Measurements from ENCODE around the gene GNB4. TPM values are rescaled to one million over a fixed set of nuclear protein-coding genes. Genes with fewer than 3 reads are reported as not detected.
A peak's percentile ranks its signal among the peaks of the same experiment; 100 is the strongest.

Gene GNB4
- total RNA-seq, 1 donor from 2014 or later: 15.8 TPM

DNA sequence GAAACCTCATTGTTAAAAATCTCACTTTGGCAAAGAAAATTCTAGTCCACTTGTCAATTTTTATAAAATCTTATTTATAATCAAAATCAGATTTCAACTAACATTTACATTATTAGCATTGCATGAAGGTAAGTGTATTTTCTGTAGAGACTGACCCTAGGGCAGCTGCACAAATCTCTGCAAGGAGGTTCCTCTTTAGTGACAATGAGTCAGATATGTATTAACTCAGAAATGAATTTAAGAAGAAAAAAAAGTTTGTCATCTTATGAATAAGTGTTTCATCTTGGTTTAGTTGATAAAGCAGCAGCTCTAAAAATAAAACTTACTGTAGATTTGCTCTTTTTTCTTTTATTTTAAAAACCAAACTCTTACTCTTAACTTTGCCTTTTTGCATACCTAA lies 9.0 kb upstream of the GNB4 start:
- TF ChIP-seq, protein P1, sequence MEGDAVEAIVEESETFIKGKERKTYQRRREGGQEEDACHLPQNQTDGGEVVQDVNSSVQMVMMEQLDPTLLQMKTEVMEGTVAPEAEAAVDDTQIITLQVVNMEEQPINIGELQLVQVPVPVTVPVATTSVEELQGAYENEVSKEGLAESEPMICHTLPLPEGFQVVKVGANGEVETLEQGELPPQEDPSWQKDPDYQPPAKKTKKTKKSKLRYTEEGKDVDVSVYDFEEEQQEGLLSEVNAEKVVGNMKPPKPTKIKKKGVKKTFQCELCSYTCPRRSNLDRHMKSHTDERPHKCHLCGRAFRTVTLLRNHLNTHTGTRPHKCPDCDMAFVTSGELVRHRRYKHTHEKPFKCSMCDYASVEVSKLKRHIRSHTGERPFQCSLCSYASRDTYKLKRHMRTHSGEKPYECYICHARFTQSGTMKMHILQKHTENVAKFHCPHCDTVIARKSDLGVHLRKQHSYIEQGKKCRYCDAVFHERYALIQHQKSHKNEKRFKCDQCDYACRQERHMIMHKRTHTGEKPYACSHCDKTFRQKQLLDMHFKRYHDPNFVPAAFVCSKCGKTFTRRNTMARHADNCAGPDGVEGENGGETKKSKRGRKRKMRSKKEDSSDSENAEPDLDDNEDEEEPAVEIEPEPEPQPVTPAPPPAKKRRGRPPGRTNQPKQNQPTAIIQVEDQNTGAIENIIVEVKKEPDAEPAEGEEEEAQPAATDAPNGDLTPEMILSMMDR (IDR thresholded peaks at IDR 0.05; ENCODE audit: insufficient read depth, low read length, severe bottlenecking): no peak
- no peaks in the 10 kb centered on the region for H3K36me3 ChIP-seq (ENCODE audit: control insufficient read depth, insufficient read depth, low read length)
- H3K27me3 ChIP-seq (ENCODE audit: control insufficient read depth, insufficient read depth, low read length): no peaks in the 10 kb centered on the region
- DNase-seq (ENCODE audit: low read depth) (no peak), FAIRE-seq (no peak)
- H3K4me3 ChIP-seq (ENCODE audit: low read depth, low read length): no peak overlapping the region

DNA sequence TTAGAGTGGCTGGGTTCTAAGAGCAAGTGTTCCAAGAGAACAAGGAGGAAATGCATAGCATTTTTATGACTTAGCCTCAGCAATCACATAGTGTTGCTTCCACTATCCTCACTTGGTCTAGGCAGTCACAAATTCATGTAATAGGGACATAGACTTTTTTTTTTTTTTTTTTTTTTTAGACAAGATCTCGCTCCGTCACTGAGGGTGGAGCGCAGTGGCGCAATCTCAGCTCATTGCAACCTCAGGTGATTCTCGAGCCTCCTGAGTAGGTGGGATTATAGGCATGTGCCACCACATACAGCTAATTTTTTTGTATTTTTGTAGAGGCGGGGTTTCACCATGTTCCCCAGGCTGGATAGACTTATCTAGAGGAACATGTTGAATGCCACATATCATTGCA lies 4.7 kb upstream of the GNB4 start:
- TF ChIP-seq, protein P1 (IDR thresholded peaks at IDR 0.05; ENCODE audit: insufficient read depth, low read length, severe bottlenecking): no peak
- H3K27me3 ChIP-seq (ENCODE audit: control insufficient read depth, insufficient read depth, low read length): no peaks in the 10 kb centered on the region
- no peak for DNase-seq (ENCODE audit: low read depth)

DNA sequence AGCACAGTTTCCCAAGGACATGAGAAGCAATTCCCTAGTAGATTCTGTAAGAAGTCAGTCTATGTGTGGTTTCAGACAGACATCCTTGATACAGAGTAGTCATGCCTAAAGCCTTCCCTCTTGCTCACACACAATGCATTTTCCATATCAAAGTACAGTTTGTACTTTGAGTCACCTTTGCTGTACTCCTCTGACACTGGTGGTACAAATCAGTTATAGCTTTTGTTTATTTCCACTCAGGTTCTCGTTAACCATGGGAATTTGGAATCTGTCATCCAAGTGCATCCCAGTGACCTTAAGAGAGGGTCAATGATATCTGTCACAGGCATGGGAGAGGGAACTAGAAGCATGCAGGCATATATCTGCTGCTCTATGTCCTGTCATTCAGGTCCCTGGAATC lies 3.6 kb upstream of the GNB4 start:
- Histone ChIP-seq H3K27me3 (ENCODE audit: control insufficient read depth, insufficient read depth, low read length) (no peaks in the 10 kb centered on the region), H3K36me3 (ENCODE audit: control insufficient read depth, insufficient read depth, low read length) (no peaks in the 10 kb centered on the region), H3K4me3 (ENCODE audit: low read depth, low read length) (no peak overlapping the region)
- DNase-seq (ENCODE audit: low read depth) (peak; percentile 63), FAIRE-seq (no peak)
- TF ChIP-seq, protein P1 (IDR thresholded peaks at IDR 0.05; ENCODE audit: insufficient read depth, low read length, severe bottlenecking): no peak

More for the DNA sequence above, 4.7 kb upstream of the GNB4 start:
- H3K36me3 ChIP-seq (ENCODE audit: control insufficient read depth, insufficient read depth, low read length): no peaks in the 10 kb centered on the region
- H3K4me3 ChIP-seq (ENCODE audit: low read depth, low read length): no peak overlapping the region
- no peak for FAIRE-seq

DNA sequence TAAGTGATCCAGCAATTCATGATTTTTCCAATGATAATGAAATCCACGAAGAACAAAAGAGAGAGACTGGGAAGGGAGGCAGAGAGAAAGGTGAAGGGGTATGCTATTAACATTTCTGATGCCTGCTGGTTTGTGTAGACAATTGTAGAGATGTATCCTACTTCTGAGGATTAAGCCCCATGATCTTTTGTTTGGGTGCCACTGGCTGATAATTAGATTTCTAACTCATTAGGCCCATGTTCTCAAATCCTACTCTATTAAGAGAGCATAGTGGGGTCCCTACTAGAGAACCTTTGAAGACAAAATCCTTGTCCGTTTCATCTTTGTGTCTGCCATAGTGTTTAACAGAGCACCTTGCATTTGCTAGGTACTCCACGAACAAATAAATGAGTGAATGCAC lies 2.7 kb upstream of the GNB4 start:
- no peak for DNase-seq (ENCODE audit: low read depth)
- no peaks in the 10 kb centered on the region for H3K27me3 ChIP-seq (ENCODE audit: control insufficient read depth, insufficient read depth, low read length)
- FAIRE-seq: no peak

DNA sequence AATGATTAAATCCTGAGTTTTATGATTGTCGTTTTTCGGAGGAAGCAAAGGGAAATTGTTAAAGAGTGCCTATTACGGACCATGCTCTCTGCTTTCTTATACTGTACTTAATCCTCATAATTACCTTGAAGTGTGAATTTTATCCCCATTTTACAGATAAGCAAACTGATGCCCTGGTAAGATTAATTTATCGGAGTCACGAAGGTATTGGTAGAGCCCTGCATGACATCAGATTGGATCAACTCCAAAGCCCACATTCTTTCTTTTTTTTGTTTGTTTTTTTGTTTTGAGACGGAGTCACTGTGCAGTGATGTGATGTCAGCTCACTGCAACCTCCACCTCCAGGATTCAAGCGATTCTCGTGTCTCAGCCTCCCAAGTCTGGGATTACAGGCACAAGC lies 1.6 kb upstream of the GNB4 start:
- Histone ChIP-seq H3K4me3 (ENCODE audit: low read depth, low read length) (no peak overlapping the region), H3K27me3 (ENCODE audit: control insufficient read depth, insufficient read depth, low read length) (no peaks in the 10 kb centered on the region), H3K36me3 (ENCODE audit: control insufficient read depth, insufficient read depth, low read length) (no peaks in the 10 kb centered on the region)
- DNase-seq (ENCODE audit: low read depth): no peak
- no peak for FAIRE-seq
- TF ChIP-seq, protein P1 (IDR thresholded peaks at IDR 0.05; ENCODE audit: insufficient read depth, low read length, severe bottlenecking): no peak

More for the DNA sequence above, 2.7 kb upstream of the GNB4 start:
- Histone ChIP-seq H3K4me3 (ENCODE audit: low read depth, low read length) (no peak overlapping the region), H3K36me3 (ENCODE audit: control insufficient read depth, insufficient read depth, low read length) (no peaks in the 10 kb centered on the region)
- TF ChIP-seq, protein P1 (IDR thresholded peaks at IDR 0.05; ENCODE audit: insufficient read depth, low read length, severe bottlenecking): no peak

DNA sequence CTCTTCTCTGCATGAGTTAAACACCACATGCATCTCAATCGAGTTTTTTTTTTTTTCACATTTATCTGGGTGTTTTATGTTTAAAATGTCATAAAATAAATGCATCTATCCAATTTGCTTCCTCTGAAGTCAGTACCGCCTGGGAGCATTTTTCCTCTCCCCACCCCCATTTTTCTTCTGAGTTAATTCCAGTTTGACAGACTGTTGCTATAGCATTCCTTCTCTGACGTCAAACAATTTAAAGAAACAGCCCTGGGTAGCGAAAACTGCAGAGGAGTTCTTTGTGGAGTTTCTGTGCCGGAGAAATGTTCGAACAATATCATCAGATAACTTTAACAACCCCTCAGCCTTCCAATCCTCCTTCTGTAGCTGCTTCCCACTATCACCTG lies 900 bp upstream of the GNB4 start:
- no peaks in the 10 kb centered on the region for H3K27me3 ChIP-seq (ENCODE audit: control insufficient read depth, insufficient read depth, low read length)
- FAIRE-seq (no peak), DNase-seq (ENCODE audit: low read depth) (no peak)
- no peak overlapping the region for H3K4me3 ChIP-seq (ENCODE audit: low read depth, low read length)
- H3K36me3 ChIP-seq (ENCODE audit: control insufficient read depth, insufficient read depth, low read length): no peaks in the 10 kb centered on the region
- TF ChIP-seq, protein P1 (IDR thresholded peaks at IDR 0.05; ENCODE audit: insufficient read depth, low read length, severe bottlenecking): no peak
